ENCODE measurements around the gene PXYLP1. TPM values are rescaled to one million over a fixed set of nuclear protein-coding genes. Genes with fewer than 3 reads are reported as not detected.
A peak's percentile ranks its signal among the peaks of the same experiment; 100 is the strongest.

The PXYLP1 gene
- total RNA-seq, 4 donors from 2014 or later, result 8.6 to 34.0 (median 19.8) TPM

DNA sequence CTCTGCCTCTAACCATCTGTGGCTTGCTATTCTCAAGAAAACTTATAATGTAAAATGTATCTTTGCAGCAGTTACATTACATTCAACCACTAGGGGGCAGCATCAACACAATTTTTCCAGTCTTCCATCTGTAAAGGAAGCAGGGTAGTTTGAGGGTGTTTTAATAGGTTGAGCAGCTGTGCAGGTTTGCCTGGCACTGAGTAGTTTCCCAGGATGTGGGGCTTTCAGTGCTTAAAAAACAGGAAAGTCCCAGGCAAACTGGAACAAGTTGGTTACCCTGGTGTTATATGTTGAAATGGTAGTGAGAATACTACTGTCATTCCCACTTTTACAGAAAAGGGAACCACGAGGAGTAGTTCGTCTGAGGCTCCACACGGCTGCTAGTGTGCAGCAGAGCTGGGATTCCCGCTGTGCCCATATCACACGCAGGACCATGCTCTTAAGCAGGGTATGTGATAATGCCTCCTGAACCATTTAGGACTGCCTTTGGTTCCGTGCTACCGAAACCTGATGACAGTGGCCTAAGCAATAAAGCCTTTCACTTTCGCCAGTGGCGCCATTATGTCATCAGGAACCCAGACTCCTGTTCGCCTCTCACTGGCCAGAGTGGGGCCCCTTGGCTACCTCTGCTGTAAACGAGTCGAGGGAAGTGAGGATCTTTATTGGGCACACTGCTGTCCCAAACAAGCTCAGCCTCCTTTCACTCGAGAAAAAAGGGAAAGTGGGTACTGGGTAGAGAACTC, 72.0 kb downstream of the PXYLP1 start:
- H3K27me3 ChIP-seq, result no peaks in the 10 kb centered on the region
- peak in 2 of 3 donors; percentile 36 to 82 for DNase-seq
- no peaks in the 10 kb centered on the region for H3K4me1 ChIP-seq
- no peaks in the 10 kb centered on the region for H3K9me3 ChIP-seq
- no peaks in the 10 kb centered on the region for H3K36me3 ChIP-seq
- H3K4me3 ChIP-seq, result no peak overlapping the region
- H3K27ac ChIP-seq, result no peak overlapping the region
- TF ChIP-seq POLR2A (IDR thresholded peaks at IDR 0.05), result no peak
- TF ChIP-seq, protein P1, sequence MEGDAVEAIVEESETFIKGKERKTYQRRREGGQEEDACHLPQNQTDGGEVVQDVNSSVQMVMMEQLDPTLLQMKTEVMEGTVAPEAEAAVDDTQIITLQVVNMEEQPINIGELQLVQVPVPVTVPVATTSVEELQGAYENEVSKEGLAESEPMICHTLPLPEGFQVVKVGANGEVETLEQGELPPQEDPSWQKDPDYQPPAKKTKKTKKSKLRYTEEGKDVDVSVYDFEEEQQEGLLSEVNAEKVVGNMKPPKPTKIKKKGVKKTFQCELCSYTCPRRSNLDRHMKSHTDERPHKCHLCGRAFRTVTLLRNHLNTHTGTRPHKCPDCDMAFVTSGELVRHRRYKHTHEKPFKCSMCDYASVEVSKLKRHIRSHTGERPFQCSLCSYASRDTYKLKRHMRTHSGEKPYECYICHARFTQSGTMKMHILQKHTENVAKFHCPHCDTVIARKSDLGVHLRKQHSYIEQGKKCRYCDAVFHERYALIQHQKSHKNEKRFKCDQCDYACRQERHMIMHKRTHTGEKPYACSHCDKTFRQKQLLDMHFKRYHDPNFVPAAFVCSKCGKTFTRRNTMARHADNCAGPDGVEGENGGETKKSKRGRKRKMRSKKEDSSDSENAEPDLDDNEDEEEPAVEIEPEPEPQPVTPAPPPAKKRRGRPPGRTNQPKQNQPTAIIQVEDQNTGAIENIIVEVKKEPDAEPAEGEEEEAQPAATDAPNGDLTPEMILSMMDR (IDR thresholded peaks at IDR 0.05), result peak; percentile 87 to 94 (median 91)

DNA sequence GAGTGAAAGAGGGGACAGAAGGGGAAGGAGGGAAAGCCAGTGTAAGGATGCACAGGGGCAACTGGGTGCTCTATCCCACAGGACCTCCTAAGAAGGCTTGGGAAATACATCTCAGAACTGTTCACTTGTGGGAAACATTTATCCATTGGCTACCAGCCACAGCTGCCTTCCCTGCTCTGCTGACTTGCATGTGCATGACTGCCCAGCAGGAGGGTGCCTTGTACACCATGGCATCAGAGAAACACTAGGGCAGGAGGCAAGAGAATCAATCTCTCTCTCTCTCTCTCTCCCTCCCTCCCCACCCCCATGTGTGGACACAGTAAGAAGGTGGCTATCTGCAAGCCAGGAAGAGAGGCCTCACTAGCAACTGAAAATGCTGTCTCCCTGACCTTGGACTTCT, 73.8 kb downstream of the PXYLP1 start:
- H3K9me3 ChIP-seq, result no peaks in the 10 kb centered on the region
- H3K4me3 ChIP-seq, result no peak overlapping the region
- H3K4me1 ChIP-seq, result no peaks in the 10 kb centered on the region
- H3K36me3 ChIP-seq, result no peaks in the 10 kb centered on the region
- TF ChIP-seq POLR2A (IDR thresholded peaks at IDR 0.05), result no peak
- TF ChIP-seq, protein P1 (IDR thresholded peaks at IDR 0.05), result peak in 1 of 6 experiments; percentile 15
- H3K27me3 ChIP-seq, result no peaks in the 10 kb centered on the region
- no peak overlapping the region for H3K27ac ChIP-seq
- DNase-seq, result no peak

DNA sequence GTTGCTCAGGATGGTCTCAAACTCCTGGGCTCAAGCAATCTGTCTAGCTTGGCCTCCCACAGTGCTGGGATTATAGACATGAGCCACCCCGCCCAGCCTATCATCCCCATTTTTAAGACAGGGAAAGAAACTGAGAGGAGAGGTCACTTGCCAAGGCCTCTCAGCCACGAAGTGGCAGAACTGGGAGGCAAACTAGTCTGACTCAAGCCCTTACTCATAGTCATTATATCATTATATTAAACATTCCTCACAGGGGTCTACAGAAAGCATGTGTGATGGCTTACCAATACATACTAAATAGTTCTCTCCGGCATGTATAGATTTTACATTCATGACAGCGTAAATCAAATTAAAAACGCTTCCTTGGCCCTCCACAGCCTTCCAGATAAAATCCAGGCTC, 74.7 kb downstream of the PXYLP1 start:
- no peaks in the 10 kb centered on the region for H3K36me3 ChIP-seq
- no peaks in the 10 kb centered on the region for H3K27me3 ChIP-seq

DNA sequence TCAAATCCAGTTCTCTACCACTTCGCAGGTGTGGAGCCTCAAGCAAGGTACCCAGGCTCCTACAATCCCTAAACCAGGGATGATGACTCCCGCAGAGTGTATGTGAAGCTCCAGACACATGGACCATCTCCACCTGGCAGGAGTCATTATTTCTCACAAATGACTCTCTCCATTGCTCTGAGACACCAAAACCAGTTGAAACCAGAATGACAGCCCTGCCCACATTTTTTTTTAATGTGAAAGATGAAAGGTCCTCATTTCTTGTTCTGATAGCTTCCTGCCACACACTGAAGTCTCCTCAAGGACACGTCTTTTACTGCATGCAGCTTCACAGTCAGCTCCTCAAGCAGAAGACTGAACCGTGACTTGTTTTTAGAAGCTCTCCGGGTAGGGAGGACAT, 75.3 kb downstream of the PXYLP1 start:
- H3K27ac ChIP-seq, result peak overlapping the region in 1 of 4 donors; percentile 15
- H3K4me3 ChIP-seq, result no peak overlapping the region
- no peaks in the 10 kb centered on the region for H3K9me3 ChIP-seq
- H3K27me3 ChIP-seq, result no peaks in the 10 kb centered on the region
- H3K36me3 ChIP-seq, result no peaks in the 10 kb centered on the region
- H3K4me1 ChIP-seq, result peaks cover 0 to 6% (median 0%) of the 10 kb centered on the region in 4 donors
- TF ChIP-seq, protein P1 (IDR thresholded peaks at IDR 0.05), result no peak
- TF ChIP-seq POLR2A (IDR thresholded peaks at IDR 0.05), result no peak
- no peak for DNase-seq

More for the DNA sequence above, 74.7 kb downstream of the PXYLP1 start:
- H3K27ac ChIP-seq, result no peak overlapping the region
- peaks cover 0 to 6% (median 0%) of the 10 kb centered on the region in 4 donors for H3K4me1 ChIP-seq
- no peak for DNase-seq
- H3K9me3 ChIP-seq, result no peaks in the 10 kb centered on the region
- no peak overlapping the region for H3K4me3 ChIP-seq
- TF ChIP-seq, protein P1 (IDR thresholded peaks at IDR 0.05), result no peak
- no peak for TF ChIP-seq POLR2A (IDR thresholded peaks at IDR 0.05)

DNA sequence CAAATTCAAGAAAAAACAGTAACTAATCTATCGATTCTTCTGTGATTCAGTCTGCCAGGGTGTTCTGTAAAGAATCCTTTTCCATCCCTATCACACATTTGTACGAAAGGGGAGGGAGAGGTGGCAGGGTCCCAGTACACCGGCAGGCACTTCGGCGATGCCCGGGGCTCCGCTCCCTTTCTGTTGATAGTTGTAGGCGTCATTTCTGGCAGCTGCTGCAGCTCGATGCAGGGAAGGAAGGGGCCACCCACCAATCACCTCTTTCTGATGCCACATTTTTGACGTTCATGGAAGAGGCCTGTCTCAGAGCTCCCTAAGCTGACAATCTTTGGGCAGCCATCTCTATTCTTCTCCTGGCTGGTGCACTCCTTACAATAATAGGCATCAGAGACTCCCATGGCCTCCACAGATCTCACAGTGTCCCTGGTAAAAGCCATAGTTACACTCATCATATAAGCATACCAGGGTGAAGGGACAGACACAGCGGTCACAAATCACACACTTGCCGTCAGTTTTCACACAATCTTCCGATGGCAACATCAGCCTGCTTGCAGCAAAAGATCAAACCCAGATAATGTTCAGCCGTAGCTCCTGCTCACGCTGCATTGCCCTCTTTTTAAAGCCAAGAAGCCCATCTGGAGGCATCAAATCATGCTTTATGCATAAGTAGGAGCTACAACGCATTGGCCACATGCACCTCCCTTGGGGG, 75.9 kb downstream of the PXYLP1 start:
- Histone ChIP-seq H3K4me3 (no peak overlapping the region), H3K27me3 (no peaks in the 10 kb centered on the region), H3K9me3 (no peaks in the 10 kb centered on the region), H3K27ac (peak overlapping the region in 1 of 4 donors; percentile 15), H3K4me1 (peaks cover 0 to 11% (median 0%) of the 10 kb centered on the region in 4 donors), H3K36me3 (no peaks in the 10 kb centered on the region)
- no peak for TF ChIP-seq POLR2A (IDR thresholded peaks at IDR 0.05)
- TF ChIP-seq, protein P1 (IDR thresholded peaks at IDR 0.05), result no peak
- DNase-seq, result no peak

Measured in Peyer's patch (tissue), 4 donors.